Neuron (in vitro differentiated cells): ENCODE measurements around the gene ATP5MC3.

Source experiments
- H2AFZ ChIP-seq: one replicate; pipeline ENCODE4 v1.6.1; 2013; ENCODE audit warnings: low read depth, mild to moderate bottlenecking, inconsistent platforms, low read length, moderate library complexity
- H3K27me3 ChIP-seq: one replicate; pipeline ENCODE4 v1.6.1; 2013; ENCODE audit warnings: low read length; ENCODE audit not compliant: insufficient read depth
- H3K36me3 ChIP-seq: one replicate; pipeline ENCODE4 v1.6.1; 2013; ENCODE audit warnings: low read length; ENCODE audit not compliant: insufficient read depth
- H3K4me1 ChIP-seq: one replicate; pipeline ENCODE4 v1.6.1; 2013; ENCODE audit warnings: low read length; ENCODE audit not compliant: insufficient read depth
- H3K4me3 ChIP-seq: 2 replicates; pipeline ENCODE4 v1.5.1; 2013; ENCODE audit warnings: mild to moderate bottlenecking, low read length, moderate library complexity
- H3K9me3 ChIP-seq: one replicate; pipeline ENCODE4 v1.6.1; 2013; ENCODE audit warnings: low read length

Gene ATP5MC3

GRCh38 chr2:175126661-175127060 lies 54.8 kb downstream of the ATP5MC3 start:
- Histone ChIP-seq H3K36me3 (peaks cover 43% of the 10 kb centered on the region), H2AFZ (no peak overlapping the region), H3K27me3 (no peaks in the 10 kb centered on the region), H3K4me1 (no peaks in the 10 kb centered on the region), H3K4me3 (no peak overlapping the region), H3K9me3 (no peaks in the 10 kb centered on the region)
